NCI-H1930 (cell line): Measurements from ENCODE around the gene NKD2.
"Not testable (repeated sequence)": the region's sequence is repeated elsewhere in the genome, so short reads cannot be mapped to it uniquely, and the experiment has no call there.

Source experiments
- DNase-seq, 2 experiments: peaks; one replicate each; lab custom pipeline; 2025; lab: John Stamatoyannopoulos, UW

NKD2 gene

DNA sequence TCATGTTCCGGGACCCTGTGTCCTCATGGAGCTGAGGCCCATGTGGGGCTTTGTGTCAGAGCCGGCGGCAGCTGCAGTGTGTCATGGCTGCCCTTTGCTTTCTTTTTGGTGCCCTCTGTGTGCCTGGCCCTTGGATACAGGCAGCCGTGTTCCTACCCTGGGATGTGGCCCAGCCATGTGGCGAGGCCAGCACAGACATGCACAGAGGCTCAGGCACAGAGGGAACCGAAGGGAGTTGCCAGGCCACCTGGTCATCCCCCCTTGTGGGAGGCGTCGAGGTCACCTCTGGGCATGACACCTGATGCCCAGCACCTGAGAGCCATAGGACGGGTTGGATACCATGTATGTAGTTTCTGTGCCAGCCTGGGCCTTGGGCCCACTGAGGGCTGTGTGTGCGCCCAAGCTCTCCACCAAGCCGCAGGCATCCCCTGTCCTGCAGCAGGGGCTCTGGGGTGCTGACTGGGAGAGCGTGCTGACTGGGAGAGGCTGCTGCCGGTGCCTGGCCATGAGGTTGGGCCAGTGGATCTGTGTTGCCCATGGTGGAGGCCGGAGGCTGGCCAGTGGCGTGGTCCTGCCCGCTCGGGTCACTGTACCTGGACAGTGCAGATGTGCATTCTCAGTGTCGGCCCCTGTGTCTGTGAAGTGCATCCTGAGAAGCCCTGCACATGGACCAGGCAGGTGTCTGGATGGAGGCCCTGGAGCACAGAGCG is 4.8 kb downstream of the NKD2 start:
- DNase-seq: no peak

DNA sequence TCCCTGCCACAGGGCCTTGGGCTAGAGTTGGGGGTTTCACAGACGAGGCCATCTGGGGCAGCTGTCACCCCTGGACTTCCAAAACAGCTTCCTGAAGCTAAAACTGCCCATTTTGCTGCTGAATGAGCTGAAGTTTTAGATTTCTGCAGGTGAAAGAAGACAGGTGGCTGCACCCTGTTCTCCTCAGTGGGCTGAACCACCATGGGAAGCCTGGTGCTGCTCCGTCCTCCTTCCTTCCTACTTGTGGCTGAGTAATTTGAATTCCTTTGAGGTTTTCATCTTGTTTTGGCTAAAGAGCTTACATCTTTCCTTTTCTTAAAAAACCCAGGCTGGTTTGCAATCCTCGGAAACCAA is 5.3 kb downstream of the NKD2 start:
- DNase-seq: no peak

DNA sequence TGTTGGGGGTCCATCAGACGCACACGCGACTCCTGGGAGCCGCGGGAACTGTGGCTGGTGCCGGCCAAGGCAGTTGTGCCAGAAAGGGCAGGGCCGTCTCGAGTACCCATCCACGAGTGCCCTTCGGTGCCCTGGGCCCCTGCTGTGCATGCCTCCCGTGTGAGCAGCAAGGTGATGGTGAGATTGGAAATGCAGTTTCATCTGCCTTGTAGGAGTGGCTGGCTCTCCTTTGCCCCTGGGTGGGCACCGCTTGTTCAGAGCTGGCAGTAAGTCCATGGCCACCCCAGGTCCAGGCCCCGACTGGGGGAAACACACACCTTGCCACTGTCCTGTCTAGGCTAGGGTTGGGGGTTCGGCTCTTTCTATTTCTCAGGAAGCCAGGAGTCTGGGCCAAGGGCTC is 5.7 kb downstream of the NKD2 start:
- no peak for DNase-seq

DNA sequence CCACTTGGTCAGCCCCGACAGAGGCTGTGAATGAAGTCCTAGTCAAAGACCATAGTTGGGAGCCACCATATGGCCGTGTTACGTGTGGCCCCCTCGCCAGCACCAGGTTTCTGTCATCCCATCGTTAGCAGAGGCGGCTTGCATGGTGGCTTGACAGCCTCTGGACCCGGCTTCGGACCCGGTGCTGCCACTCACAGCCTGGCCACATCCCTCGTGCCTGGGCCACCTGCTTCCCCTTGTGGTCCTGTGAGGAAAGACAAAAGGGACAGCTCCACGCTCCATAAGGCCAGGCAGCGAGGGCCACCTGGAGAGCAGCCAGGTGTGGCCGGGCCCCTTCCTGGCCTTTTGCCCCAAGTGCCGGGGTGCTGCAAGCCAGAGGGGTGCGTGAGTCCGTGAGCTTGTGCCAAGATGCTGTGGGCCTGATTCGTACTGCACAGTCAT is 6.2 kb downstream of the NKD2 start:
- DNase-seq: no peak

DNA sequence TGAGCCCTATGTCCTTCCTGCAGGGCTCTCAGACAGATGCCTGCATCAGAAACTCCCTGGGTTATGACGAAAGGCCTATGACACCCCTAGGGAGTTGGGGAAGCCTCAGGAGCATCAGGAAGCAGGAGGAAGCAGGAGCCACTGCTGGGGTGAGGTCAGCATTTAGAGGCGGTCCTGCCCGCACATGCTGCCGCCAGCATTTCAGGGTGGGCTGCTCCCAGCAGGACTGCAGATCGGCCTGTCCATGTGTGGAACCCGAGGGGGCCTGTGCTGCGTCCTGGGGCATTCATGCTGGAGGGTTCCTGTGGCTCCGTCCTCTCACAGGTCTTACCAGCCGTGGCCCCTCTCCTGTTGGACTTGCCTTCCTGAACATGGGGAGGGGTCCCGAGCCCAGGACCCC is 6.9 kb downstream of the NKD2 start:
- DNase-seq: no peak

DNA sequence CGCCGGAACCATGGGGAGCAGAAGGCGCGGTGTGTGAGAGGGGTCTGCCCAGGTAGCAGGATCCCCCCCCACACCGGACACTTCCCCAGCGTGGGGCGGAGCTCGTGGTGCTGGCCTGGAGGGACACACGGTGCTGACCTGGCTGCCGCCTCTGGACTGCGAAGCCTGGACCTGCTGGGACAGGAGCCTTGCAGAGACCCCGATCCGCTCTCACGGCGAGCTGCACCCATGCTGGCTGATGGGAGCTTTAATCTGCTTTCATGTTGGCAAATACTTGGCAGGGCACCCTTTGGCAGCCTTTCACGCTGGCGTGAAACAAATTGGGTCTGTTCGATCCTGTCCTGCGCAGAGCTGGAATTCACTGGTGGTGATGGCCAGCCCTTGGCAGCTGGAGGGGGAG is 7.4 kb downstream of the NKD2 start:
- no peak for DNase-seq

DNA sequence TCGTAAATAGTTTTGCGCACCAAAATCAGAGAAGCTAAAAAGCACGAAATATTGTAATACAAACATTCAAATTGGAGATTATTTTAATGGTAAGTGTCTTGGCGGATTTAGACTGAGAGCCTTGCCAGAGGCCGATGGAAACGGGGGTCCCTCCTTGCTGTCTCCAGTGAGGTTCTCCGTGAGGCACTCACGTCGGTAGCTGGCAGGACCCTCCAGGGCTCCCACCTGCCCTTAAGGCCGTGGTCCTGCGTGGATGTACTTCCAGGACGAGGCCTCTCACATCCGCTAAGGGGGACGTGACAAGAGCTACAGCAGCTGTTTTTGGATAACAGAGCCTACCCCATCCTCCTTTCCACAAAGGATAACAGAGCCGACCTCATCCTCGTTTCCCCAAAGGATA is 7.9 kb downstream of the NKD2 start:
- no peak for DNase-seq

DNA sequence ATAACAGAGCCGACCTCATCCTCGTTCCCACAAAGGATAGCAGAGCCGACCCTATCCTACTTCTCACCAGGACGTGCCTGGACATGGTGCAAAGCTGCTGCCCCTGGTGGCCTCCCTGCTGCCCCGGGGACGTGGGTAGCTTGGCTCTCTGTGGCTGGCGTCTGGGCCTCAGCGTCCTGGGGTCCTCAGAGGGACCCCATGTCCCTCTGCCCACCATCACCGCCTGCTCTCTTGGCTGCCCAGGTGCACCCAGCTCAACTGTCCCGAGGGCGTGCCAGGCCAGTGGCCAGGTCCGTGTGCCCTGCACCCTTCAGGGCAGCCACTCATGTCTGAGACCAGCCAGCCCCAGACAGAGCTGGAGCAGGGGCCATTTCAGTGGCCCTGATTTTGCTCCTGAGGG is 8.5 kb downstream of the NKD2 start:
- no peak for DNase-seq

DNA sequence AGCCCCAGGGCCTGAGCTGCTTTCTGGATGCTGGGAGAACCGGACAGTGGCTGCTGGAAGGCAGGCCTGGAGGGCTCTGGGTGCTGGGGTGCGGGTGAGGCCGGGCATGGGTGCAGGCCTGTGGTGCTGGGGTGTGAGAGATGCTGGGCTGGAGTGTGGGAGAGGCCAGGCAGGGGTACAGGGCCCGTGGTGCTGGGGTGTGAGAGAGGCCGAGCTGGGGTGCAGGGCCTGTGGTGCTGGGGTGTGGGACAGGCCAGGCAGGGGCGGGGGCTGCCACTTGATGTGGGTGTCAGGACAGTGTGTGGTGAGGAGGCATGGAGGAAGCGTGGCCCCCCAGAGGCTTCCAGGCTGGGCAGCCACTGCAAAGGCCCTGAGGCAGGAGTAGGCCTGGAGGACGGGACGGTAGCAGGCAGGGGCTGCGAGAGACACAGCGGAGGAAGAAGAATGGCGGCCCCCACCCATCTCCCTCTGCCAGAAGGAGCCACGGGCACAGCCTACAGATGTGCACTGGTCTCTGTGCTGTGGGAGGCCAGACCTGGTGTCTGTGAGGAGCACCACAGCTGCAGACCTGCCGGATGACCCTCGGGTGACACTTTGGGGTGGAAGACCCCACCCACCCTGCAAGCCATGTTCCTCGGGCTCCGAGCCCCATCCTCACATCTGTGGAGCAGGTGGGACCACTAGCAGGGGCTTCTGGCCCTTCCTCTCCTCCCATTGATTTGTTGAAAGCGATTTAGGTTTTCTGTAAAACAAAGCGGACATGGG is 9.3 kb downstream of the NKD2 start:
- no peak for DNase-seq

DNA sequence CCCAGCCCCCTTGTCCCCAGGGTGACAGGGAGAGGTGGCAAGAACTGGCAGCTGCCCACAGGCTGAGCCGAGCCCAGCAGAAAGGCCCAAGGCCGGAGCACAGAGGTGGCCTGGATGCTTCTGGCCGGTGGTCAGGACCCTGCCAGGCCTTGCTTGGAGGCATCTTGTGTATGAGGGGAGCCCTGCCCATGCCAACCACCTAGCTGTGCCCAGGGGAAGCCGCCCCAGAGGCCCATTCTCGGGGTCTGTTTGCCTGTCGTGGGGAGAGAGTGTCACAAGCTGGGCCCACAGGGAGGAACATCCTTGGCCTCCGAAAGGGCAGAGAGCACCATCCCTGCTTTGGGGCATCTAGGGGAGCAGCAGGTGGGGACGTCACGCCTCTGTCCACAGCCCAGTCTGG is 10.0 kb downstream of the NKD2 start:
- no peak for DNase-seq

DNA sequence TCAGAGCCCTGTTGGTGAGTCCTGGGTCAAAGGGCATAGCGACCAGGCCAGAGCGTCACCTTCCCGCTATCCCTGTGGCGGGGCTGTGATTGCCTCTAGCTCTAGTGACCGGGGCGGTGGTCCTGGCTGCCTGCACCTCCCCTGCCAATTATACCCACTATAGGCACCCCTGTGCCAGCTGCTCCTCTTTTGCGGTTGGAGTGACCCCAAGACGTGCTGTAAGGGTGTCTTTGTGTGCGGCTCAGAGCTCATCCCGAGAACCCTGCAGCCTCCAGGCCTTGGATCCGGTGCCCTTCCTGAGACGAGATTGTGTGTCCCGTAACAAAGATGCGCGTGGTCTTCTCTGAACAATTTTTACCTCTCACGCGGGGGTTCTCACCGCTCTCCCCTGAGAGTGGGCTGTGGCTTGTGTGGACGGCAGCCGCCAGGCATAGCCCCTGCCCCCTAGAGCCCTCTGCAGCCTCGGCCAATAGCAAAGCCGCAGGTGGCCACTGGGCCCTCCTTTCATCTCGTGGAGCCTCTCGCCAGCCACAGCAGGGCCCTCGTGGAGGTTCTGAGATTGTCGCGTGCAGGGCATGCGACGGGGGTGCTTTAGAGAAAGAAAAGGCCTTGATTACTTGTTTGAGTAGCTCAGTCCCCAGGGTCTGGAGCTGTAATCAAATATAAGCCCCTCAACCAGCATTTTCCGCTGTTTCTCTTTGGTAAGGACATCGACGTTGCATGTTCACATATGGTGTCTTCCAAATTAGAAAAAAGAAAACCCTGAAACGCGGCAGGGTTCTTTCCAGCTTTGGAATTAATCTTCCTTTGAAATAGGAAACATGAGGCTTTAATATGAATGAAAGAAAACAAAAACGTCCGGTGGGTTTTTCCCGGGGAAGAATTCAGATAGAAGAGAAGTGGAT is 10.7 kb downstream of the NKD2 start:
- no peak for DNase-seq

DNA sequence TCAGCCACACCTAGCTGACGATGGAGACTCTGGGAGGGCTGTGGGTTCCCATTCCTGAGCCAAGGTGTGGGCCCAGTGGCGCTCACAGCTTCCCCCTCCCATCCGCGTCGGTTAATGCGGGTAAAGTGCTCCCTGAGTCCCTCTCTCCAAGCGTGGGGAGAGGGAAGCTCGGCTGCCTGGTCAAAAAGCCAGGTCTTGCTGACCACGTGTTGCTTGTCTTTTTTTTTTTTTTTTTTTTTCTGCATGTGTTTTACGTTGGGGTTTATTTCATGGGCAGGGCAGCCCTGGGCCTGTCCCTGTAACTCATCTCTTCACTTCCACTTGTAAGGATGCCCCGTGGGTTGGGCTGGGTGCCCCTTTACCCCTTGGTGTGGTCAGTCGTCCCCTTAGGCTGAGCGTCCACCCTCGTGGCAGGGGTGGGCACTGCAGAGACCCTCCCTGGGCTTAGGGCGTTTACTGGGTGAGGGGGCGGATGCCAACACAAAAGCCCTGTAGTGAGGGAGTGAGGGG is 11.9 kb downstream of the NKD2 start:
- no peak for DNase-seq

DNA sequence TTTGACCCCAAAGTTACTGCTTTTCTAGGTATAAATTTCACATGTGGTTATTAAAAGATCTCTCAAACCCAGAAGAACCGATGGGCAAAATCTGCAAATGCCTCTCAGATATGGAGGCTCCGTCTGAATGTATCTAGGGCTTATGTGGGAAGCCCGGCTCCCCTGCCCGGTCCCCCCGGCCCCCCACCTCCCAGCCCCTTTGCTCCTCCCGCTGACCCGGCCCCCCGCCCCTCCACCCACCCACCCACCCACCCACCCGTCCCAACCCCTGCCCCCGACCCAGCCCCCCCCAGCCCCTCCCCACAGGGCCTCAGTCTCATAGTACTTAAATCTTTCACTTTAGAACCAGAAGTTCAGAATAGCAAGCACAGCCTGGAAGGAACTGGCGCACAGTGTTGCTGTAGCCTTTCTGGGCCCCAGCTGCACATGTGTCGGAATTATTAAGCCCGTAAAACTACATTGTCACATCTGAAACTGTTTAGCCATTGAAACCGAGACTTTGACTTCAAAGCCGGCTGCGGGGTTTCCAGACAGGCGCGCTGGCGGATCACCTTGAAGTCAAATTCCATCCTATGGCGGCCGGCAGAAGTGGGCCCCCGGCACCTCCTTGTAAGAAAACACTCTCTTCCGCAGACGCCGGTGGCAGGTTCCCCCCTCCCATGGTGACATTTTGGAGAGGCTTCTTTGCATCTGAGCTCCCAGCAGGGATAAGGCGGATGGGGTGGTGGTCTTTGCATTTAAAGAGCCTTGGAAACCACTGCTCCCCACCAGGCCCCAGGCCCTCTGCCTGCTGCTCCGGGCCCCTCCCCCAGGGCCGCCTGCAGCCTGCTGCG is 12.8 kb downstream of the NKD2 start:
- no peak for DNase-seq

DNA sequence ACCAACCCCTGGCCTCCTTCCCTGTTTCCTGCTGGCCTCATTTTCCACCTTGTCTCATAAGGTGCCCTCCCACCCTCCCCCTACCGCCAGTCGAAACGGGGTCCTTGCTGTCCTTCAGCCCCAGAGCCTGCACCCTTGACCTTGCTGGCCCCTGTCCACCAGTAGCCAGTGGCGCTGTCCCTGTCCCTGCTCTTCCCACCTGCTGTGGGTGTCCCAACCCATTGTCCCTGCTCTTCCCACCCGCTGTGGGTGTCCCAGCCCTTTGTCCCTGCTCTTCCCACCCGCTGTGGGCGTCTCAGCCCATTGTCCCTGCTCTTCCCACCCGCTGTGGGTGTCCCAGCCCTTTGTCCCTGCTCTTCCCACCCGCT is 13.4 kb downstream of the NKD2 start:
- DNase-seq: not testable (repeated sequence)

DNA sequence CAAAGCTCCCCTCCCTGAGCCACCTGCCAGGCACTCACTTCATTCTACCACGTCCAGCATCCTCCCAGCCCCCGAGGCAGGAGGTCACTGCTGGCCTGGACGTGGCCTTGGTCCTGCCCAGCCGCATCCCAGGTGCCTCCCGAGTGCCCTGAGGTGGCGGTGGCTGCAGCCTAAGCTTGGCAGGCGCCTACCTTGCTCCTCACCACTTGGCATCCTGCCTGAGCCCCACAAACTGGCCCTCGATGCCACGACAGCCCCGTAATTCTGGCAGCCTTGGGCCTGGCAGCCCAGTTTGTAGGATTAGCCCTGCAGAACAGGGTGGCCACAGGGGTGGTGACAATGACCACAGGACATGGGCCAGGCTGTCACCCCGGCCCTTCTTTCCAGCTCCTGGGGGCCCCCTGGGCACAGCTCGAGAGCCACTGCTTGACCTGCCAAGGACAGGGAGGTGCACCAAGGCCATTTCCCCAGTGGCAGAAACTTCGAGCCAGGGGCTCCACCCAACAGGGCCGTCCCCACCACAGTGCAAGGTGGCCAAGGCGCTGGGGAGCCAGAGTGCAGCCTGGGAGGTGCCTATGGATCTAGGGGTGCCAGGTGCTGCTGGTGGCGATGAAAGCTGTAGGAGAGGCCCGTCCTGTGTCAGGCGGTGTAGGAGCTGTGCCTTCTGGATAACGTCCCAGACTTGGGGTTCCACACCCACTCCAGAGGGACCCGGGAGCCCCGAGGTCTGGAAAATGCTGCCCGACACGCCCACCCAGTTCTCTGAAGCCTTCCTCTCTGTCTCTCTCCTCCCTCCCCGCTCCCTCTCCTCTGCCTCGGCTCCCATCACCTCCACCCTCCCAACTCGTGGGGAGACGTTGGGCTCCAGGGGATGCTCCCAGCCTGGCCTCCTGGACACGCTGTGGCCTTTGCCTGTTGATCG is 18.4 kb downstream of the NKD2 start:
- no peak for DNase-seq

DNA sequence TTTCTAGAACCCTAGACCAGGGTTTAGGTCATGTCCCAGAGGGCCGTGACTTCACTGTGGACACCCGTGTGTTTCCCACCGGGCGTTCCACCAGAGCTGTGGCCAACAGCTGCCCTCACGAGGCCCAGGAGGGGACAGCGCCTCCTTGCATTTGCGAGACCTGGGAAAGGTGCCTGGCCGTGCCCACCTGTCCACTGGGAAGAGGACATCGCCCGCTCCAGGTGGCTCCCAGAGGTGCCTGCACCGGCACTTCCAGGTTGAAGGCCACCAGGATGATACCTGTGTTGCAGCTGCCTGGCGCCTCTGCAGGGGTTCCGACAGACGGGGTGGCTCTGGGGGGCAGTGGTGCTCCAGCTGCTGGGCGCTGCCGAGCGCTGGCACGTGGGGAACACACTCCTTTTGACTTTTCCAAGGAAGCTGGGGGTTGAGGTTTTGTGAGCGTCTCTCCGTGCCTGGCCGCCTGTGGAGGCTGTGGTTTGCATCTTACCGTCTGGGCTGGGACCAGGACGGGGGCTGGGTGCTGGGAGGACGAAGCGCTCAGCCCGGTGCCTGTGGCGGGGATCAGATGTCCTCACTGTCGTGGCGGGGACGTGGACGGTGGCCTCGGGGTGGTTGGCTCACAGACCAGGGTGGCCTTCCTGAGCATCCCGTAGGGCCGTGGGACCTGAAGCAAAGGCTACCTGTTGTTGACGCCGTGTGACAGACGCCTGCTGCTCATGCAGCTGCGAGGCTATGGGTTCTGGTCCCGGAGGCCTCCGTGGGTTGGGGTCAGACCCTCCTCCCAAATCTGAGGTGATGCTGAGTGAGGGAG is 19.2 kb downstream of the NKD2 start:
- DNase-seq: no peak

DNA sequence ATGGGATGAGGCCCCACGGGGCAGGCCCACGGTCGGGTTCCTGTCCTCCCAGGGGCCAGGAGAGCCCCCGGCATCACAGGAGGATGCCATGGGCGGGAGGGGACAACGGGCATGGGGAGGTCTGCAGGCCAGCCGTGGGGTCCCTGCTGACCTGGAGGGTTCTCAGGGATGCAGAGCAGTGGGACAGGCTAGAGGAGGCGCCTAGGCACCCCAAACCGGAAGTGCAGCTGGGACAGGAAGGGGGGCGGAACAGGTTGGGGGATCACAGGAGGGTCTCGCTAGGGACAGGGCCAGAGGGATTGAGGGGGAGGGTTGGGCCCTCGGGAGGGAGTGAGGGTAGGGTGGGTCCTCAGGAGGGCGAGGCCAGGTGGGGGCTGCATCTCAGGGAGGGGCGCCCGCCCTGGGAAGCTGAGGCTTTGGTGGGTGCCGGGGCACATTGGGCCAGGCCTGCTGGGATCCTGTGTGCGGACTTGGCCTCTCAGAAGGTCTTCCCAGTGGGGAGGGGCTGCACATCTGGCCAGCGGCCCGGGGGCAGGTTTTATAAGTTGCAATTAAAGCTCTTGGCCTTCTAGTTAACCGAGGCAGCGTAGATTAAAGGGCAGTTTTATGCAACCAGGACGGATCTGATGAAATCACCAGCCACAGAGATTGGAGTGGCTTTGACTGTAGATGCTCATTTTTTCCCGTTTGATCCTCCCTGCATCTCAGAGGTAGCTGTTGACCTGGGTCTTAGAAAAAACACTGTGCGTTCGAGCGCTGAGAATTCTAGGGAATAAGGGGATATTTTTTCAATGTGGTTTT is 20.1 kb downstream of the NKD2 start:
- no peak for DNase-seq

DNA sequence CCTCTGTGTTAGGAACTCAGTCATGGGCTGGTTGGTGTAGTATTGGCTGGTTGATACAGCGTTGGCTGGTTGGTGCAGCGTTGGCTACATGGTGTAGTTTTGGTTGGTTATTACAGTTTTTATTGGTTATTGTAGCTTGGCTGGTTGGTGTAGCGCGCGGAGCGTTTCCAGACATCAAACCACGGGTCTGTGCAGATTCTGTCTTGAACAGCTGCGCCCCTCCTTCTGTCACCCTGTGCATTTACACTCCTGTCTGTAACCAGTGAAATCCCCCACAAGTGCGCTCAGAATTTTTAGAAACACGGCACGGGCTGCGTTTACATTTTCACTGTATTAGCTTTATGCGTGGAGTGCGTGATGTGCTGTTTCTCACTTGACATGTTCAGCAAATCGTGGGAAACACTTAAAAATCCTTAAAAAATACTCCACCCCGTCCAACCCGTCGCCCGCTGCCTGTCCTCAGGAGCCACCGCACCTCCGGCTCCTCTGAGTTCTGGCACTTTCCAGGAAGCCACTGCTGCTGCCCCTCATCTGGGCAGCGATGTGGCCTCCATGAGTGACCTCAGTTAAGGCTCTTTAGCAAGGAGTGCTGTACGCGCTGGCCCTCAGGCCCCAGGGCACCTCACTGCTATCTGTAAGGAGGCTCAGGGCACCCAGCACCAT is 20.8 kb downstream of the NKD2 start:
- no peak for DNase-seq
